HG03565 (cell line): ENCODE results near the gene LGALS1.

ENCODE experiments used
- ATAC-seq: cut with Tn5 transposase; IDR thresholded peaks from one replicate; pipeline ENCODE4 v1.9.1; 2021; ENCODE audit warnings: mild to moderate bottlenecking, moderate library complexity; ENCODE audit not compliant: unreplicated experiment

Gene LGALS1

DNA sequence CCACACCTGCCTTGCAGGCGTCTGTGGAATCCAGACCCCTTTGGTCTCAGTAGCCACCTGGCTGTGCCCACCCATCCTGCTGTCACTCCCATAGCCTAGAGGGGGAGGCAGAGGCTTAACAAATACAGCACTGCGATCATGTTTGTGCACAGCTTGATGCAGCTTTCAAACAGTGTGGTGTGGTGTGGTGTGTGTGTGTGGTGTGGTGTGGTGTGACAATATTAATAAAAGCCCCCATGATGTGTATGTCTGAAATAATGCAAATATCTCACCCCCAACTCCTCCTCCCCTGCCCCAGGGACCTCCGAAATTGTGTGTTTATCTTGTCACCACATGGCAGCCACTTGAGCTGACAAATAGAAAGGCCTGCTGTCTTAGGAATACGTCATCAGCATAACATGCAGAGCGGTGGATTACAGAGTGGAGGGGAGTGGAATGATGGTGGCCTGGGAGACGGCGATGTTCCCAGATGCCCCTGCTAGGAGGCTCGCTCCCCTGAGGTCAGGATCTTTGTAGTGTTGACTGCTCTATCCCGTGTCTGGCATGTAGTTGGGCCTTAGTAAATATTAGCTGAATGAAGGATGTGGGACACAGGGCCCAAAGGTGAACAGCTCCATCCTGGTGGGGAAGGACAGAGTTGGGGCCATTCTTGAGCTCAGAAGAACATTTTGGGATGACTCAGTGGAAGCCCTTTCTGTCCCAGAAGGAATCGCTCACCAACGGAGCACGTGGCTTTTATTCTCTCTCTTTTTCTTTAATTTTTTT is 14.1 kb upstream of the LGALS1 start:
- ATAC-seq: no peak

DNA sequence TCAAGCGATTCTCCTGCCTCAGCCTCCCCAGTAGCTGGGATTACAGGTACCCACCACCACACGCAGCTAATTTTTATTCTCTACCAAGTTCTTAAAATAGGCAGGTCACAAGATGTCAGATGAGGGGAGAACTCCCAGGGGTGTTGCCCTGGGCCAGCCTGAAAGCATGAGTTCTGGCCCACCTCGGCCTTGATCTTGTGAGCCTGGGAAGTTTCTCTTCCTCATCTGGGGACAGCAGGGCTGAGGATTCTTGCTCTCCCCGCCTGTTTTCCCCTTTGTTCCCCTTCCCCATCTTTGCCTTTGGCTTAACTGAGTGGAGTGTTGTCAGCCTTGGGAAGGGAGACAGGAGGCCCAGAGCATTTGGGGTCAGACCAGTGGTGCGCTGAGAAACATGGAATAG is 13.4 kb upstream of the LGALS1 start:
- no peak for ATAC-seq

DNA sequence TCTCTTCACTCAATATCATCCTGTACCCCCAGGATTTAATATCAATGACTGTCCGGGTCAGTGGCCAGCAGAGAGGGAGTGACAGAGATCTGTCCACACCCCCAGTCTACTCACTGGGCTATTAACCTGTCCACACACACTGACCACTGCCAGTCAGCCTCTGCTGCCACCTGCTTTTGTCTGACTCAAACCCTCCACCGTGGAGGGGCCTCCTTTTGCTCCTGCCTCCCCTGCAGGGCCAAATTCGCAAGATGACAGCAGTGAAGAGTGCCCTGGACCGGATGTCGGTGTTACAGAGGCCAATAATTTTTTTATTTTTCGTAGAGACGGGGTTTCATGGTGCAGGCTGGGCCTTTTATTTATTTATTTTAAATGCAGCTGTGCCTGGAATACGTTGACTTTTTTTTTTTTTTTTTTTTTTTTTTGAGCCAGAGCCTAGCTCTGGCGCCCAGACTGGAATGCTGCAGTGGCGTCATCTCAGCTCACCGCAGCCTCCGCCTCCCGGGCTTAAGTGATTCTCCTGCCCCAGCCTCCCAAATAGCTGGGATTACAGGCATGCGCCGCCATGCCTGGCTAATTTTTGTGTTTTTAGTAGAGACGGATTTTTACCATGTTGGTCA is 11.8 kb upstream of the LGALS1 start:
- no peak for ATAC-seq

DNA sequence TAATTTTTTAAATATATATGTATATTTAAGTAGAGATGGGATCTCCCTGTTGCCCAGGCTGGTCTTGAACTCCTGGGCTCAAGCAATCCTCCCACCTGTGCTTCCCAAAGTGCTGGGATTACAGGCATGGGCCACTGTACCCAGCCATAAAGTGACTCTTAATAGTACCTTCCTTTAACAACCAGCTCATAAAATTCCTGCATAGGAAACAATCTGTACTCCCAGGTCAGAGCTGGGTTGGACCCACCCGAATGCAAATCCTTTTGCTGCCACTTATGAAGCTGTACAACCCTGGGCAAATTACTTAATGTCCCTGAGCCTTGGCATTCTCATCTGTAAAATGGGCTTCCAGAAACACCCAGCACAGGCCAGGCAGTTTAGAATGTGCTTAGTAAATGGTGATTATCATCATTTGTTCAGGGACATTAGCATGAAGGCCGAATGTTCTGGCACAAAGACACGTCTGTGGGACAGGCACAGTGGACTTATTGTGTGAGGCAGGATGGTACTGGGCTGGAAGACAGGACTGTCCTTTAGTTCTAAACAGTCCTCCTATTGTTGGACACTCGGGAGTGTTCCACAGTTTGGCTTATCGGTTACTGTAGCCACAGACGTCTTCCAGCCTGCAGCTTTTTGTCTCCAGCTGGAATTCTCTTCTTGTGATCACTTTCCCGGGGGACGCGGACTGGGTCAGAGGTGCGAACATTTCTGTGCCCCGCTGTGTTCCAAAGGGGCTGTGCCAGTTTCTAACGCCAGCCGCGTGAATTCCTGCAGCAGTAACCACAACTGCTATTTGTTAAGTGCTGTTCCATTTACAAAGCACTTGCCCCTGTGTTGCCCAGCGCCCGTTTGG is 11.0 kb upstream of the LGALS1 start:
- no peak for ATAC-seq

DNA sequence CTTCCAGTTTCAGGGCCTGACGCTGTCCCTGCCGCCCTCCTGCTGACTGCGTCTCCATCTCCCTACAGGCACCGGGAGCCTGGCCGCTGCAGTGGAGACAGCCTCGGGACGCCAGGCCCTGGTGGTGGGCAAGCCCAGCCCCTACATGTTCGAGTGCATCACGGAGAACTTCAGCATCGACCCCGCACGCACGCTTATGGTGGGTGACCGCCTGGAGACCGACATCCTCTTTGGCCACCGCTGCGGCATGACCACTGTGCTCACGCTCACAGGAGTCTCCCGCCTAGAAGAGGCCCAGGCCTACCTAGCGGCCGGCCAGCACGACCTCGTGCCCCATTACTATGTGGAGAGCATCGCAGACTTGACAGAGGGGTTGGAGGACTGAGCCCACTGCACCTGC is 9.9 kb upstream of the LGALS1 start:
- ATAC-seq: no peak

DNA sequence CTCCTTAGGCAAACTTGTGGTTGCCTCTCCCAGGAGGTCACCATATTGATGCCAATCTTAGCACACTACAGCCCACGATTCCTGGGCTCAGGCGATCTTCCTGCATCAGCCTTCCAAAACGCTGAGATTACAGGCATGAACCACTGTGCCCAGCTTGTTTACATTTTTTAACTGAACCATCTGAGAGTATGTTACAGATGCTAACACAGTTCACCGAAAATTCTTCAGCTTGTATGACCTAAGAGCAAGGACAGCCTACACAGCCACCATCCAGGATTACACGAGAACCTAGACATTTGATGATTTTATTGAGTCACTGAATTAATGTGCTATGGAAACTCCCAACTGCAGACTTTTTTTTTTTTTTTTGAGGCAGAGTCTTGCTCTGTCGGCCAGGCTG is 5.8 kb upstream of the LGALS1 start:
- ATAC-seq: no peak

DNA sequence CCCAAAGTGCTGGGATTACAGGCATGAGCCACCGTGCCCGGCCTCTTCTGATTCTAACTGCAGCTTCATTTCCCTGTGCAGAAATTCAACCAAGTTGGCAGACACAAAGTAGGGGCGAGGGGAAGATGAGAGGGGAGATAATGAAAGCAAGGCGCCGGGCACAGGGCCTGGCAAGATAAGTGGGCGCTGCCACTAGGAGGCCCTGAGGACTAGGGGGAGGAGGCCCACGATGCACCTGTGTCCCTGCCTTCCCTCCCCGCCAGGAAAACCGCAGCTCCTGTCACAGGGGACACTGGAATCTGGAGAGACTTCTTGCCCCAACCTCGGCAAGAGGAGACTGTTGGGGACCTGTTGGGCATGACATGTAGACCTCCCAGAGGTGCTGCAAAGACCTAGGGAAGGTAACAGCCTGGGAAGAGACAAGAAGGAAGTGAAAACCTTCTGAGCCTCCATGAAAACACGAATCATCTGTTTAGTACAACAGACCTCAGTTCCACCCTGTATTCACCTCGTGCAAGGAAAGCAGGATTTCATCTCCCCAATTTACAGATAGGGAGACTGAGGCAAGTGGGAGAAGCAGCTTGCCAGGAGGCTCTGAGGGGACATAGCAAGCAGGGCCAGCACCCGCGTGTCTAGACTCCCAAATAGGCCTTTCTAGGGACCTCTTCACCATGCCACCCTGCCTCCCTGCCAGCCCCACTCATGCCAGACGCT is 3.1 kb upstream of the LGALS1 start:
- no peak for ATAC-seq

DNA sequence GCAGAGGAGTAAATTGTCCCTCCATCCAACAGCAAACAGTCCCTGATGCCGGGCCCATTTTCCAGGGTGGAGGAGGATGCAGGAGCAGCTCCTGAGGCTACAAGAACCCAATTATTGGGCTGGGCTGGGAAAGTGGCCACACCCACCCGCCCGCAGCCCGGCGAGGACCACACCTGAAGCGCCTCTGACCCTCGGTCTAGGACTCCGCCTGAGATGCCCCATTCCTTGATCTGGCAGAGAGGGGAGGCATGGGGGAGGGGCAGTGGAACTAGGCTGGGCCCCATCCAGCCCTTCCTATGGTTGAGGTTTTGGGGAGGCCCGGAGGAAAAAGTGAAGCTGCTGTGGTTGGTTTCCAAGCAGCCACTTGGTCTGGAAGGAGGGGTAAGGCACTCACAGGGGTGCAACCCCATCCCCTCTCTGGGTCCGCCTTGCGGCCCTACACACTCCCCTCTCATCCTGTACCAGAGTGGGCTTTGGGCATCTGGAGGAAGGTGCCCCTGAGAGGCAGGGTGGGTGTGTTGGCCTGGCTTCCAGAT is 2.4 kb upstream of the LGALS1 start:
- no peak for ATAC-seq

DNA sequence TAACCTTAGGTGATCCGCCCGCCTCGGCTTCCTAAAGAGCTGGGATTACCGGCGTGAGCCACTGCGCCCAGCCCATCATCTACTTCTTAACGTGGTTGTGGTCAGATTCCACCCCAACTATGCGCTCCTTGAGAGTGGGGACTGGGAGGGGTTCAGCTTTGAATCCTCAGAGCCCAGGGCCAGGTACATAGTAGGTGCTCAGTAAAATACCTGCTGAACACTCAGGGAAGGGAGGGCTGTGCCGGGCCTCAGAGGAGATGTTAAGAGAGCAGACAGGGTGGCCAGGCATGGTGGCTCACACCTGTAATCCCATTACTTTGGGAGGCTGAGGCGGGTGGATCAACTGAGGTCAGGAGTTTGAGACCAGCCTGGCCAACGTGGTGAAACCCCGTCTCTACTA is 1.2 kb upstream of the LGALS1 start:
- no peak for ATAC-seq

DNA sequence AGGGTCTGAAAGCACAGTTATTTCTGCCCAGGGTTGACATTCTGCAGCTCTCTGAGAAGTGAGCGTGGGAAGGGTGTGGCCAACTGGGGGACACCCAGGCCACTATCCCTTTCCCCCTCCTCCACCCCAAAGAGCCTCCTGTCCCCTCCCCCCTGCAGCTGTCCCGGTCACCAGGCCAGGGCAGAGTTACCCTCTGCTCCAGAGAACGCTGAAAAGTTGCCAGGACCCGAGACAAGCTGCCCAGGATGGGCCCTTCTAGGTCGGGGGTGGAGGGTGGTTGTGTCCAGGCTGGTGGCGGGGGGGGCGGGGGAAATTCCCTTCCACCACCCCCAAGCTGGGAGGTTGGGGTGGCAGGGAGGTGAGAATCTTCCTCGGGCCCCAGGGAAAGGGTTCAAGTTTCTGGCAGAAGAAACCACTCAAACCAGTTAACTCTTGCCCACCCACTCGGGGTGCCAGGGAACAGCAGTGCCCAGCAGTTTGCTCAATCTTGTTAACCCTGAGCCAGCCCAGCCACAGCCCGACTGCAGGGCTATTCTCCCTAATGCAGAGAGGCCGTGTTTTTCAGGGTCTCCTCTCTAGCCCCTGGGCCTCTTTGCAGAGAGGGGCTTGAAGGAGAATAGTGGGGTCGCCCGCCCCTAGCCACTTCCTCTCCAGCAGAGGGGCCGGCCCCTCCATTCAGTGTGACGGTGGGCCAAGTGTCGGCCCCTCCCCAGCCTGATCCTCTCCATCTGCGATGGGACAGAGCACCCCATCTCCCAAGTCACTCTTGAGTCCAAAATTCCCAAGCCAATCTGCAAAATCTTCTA is 697 bp downstream of the LGALS1 start:
- no peak for ATAC-seq

DNA sequence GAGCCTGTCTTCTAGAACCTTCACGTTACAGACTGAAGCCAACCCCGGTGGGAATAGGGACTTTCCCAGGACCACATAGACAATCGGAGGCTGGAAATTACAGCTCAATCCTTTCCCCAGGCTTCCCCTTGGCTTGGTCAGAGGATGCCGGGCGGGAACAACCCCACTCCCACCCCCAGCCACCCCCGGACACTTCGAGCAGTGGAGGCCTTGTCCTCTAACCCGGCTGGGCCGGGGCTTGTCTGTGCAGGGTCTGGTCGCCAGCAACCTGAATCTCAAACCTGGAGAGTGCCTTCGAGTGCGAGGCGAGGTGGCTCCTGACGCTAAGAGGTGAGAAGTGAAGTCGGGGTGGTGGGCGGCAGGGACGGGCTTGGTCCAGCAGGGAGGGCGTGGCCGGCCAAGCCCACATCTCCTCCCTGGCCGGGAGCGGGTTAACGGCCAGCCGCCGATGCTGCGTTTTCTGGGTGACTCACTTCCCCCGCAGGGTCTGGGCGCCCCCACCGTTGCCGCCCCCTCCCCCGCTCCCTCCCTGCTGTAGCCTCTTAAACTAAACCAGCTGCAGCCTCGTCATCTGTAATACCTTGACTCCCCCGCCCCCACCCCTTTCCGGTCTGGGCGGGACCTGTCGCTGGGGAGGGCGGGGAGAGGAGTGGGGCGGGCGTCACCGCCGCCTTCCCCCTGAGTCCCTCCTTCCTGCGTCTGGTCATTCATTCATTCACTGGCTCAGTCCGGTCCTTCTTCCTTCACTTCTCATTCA is 1.5 kb downstream of the LGALS1 start:
- ATAC-seq: peak; percentile 35

DNA sequence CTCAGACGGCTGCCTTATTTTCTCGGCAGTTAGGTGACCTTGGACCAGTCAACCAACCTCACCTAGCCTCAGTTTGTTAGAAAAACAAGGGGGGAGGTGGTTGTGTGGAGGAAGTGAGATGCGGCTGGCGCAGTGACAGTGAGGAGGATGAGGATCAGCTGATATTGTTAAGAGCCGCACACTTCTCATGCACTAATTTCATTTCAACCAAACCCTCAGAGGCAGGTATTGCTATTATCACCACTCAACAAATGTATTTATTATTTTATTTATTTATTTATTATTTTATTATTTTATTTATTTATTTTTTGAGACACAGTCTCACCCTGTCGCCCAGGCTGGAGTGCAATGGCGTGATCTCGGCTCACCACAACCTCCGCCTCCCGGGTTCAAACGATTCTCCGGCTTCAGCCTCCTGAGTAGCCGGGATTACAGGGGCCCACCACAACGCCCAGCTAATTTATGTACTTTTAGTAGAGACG is 2.1 kb downstream of the LGALS1 start:
- peak; percentile 5 for ATAC-seq

DNA sequence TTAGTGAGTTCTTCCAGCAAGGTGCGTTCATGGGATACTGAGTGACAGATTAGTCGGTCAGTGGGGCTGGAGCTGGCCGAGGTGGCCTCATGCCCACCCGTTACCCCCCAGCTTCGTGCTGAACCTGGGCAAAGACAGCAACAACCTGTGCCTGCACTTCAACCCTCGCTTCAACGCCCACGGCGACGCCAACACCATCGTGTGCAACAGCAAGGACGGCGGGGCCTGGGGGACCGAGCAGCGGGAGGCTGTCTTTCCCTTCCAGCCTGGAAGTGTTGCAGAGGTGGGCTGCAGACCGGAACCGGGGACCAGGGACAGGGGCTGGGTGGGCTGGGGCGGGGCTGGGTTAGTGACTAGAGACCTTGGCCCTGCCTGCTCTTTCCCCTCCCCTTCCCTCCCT is 2.9 kb downstream of the LGALS1 start:
- ATAC-seq: no peak

DNA sequence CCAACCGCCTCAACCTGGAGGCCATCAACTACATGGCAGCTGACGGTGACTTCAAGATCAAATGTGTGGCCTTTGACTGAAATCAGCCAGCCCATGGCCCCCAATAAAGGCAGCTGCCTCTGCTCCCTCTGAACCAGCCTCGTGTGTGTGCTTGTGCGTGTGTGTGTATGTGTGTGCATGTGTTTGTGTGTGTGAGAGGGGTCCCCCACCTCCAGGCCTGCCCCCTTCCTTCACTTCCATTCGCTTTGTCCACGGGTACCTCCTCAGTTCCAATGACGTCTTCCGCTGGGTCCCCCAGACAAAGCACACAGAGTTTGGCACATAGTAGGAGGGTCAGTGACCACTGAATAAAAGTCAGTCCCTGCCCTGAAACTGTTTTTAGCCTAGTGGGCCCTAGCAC is 4.2 kb downstream of the LGALS1 start:
- ATAC-seq: no peak

DNA sequence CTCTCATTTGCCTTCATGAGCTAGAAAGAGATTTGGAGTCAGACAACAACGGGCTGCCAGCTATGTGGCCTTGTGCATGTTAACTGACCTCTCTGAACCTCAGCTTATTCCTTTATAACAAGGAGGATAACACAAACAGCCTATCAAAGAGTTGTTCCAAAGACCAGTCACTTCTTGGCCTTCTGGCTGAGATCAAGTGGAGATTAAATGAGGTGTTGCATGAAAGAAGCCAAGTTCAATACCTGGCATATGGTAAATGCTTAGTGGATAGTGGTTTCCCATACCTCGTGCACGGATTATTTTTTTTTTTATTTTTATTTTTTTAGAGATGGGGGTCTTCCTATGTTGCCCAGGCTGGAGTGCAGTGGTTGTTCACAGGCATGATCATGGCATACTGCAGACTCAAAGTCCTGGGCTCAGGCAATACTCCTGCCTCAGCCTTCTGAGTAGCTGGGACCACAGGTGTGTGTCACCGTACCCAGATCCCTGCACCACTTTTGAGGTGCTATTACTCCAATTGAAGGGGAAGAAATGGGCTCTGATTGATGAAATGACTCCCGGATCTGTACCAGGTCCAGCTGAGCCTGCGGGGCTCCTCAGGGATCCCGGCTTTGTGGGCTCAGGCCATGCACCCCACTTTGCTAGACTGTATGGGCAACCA is 4.9 kb downstream of the LGALS1 start:
- ATAC-seq: no peak

DNA sequence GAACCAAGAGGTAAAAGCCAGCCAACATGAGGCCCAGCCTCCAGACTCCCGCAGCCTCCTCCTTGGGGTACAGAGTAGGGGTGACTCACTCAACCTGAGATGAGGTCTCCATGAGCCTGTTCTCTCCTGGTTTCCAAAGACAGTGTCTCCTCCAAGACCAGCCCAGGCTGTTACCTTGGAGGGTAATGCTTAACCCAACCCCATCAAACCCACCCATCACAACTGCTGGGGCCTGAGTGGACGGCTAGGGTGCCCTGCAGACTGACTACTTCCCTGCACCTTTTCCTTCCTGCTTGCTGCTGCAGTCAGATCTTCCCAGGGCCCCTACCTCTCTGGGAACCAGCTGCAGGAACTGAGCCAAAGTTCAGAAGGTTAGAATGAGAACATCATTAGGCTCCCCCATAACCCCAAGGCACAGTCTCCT is 5.6 kb downstream of the LGALS1 start:
- ATAC-seq: no peak

DNA sequence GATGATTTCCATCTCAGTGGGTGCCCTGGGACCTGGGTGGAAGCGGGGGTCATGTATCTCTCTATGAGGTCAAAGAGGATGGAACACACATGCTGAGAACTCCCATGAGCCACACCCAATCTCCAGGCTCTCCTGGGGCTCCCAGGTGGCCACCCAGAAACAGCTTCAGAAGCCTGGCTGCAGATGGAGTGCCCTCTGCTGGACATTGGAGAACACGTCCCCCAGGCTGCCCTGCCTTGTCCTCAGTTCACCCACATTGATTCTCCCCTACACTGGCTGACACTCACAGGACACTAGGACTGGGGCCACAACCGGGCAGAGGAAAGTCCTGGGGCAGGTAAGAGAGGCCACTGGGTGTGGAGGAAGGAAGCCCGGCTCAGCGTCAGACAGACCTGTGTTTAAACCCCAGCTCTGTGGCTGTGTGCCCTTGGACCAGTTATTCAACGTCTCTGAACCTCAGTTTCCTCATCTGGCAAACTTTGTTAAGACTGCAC is 6.2 kb downstream of the LGALS1 start:
- no peak for ATAC-seq

DNA sequence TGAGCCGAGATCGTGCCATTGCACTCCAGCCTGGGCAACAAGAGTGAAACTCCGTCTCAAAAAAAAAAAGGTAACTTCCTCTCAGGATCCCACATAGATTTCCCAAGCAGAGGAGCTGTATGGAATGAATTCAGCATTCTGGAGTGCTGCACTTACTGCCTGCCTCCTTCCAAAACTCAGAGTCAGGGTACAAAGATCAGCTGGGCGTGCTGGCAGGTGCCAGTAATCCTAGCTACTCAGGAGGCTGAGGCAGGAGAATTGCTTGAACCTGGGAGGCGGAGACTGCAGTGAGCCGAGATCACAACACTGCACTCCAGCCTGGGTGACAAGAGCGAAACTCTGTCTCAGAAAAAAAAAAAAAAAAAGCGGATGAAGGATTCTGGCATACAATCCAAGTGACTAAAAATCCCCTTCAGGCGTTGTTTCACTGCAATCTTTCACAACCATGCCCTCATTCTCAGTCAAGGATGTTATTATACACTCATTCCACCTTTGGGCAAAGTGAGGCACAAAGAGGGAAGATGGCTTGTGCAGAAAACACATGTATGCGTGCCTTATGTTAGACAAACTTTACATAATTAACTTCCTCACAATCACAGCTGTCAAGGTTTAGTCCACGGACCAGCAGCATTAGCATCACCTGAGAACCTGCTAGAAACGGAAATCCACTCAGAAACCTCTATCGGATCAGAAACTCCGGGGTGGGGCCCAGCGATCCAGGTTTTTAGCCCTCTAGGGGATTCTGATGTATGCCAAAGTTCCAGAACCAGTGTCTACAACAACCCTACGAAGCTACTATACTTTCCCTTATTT is 9.6 kb downstream of the LGALS1 start:
- ATAC-seq: no peak
